HFF-Myc (cell line): ENCODE measurements around the gene ACAD11.

Source experiments
- DNase-seq: peaks from one replicate; pipeline ENCODE4 v3.0.0-alpha.2; 2011; ENCODE audit warnings: low read depth; ENCODE audit errors: extremely low read depth
- H3K4me3 ChIP-seq: replicated peaks from 2 replicates; pipeline ENCODE4 v1.5.1; 2011; ENCODE audit warnings: low read depth, mild to moderate bottlenecking, control low read depth, low read length
- TF ChIP-seq, protein P1 (sequence below): IDR thresholded peaks from 2 replicates; pipeline ENCODE4 v1.5.1; 2012; ENCODE audit warnings: mild to moderate bottlenecking, low read depth, low read length, control low read depth; ENCODE audit errors: missing control alignments

ACAD11 gene

DNA sequence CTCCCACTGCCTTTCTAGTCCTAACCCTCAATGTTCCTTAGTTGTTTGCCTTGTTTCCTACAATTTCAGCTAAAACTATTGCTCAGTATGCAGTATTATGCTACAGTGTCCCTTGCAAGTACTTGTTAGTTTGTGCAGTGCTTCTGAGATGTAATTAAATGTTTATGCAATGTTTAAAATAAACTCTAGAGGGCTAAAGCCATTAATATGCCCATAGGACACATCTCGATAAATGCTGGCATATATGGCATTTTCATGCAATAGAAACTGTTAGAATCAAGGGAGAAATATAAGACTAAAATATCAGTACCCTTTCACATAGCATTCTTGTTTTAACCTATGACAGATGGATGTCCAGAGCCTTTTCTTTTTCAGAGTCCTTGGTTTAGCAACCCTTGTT, 122.3 kb downstream of the ACAD11 start:
- no peak for DNase-seq
- no peak overlapping the region for H3K4me3 ChIP-seq
- TF ChIP-seq, protein P1, sequence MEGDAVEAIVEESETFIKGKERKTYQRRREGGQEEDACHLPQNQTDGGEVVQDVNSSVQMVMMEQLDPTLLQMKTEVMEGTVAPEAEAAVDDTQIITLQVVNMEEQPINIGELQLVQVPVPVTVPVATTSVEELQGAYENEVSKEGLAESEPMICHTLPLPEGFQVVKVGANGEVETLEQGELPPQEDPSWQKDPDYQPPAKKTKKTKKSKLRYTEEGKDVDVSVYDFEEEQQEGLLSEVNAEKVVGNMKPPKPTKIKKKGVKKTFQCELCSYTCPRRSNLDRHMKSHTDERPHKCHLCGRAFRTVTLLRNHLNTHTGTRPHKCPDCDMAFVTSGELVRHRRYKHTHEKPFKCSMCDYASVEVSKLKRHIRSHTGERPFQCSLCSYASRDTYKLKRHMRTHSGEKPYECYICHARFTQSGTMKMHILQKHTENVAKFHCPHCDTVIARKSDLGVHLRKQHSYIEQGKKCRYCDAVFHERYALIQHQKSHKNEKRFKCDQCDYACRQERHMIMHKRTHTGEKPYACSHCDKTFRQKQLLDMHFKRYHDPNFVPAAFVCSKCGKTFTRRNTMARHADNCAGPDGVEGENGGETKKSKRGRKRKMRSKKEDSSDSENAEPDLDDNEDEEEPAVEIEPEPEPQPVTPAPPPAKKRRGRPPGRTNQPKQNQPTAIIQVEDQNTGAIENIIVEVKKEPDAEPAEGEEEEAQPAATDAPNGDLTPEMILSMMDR = no peak

DNA sequence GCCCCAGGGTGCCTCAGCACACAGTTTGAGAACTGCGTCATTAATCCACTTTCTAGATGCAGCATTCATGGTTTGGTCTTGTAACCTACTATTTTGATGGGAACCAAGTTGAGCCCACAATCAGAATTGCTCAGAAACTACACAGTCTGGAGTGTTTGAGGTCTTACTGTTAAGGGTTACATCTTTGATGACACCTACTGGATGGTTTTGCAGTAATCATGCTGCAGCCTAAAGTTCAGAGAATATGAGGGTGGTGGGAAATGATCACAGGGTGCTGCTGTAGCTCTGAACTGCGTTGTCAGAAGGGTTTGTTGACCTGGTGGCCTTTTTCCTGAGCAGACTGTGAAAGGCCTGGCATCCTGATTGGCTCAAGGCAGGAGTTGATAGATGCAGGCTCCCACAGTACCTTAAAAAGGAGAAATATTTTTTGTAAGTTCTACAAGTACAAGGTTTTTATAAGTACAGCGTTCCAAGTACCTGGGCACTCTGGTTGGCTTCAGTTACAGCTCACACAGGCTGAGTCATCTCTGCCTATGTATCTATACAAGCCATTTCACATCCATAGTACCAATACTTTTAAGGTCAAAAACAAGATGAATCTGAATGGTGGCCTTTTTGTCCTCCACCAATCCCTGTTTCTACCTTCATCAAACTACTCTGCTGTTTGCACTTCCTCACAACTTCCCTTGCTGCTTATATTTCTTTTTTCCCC, 123.0 kb downstream of the ACAD11 start:
- no peak overlapping the region for H3K4me3 ChIP-seq
- DNase-seq = no peak
- TF ChIP-seq, protein P1 = no peak

DNA sequence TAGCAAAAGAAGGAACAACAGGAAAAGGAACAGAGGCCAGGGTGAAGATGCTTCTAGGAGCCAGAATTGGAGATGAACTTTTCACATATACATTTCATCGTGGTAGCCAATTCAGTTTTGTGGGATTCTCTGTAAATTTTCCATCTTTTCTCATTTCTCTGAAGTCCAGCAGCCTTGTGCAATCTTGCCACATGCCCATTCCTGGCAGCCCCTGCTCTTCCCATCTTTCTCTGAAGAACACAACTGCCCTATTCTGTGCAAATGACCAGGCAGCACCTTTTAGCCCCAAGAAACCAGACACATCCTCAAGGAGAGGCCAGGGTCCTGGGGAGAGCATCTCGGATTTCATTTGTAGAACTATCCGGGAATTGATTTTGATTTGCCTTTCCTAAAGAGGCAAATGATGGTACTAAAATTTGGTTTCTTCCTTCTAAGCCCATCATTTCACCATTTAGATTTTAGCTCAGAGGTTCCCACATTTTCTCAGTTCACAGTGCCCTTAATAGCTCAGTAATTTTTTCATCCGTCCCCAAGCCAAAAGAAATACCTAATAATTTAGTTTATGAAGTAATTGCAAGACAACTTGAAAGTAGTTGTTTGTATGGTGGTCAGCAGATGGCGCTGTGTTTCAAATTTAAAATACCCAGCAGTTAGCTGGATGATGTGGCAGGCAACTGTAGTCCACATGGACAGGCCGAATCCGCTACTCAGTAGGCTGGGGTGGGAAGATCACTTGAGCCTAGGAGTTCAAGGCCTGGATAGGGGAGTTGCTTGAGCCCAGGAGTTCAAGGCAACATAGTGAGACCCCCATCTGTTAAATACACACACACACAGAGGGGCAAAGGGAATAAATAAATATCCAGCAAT, 123.8 kb downstream of the ACAD11 start:
- TF ChIP-seq, protein P1 = peak; percentile 45
- peak; percentile 78 for DNase-seq
- H3K4me3 ChIP-seq = no peak overlapping the region

DNA sequence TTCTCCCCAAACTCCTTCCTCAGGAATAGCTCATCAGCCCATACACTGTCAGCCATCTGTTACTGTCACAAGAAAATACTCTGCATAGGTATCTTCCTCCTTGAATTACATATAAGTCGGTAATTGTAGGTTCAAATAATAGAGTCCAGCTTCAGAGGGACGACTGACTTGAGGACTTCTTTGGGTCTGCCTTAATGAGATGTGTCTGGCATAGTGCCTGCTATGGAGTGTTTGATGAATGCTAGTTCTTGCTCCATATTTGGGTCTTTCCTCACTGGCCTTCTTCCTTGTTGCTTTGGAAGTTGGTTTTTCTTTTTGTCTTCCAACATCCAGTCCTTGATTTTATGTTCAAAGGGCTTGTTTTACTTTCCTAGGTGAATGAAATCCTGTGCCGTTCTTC, 129.0 kb downstream of the ACAD11 start:
- no peak overlapping the region for H3K4me3 ChIP-seq
- DNase-seq = no peak
- TF ChIP-seq, protein P1 = no peak

DNA sequence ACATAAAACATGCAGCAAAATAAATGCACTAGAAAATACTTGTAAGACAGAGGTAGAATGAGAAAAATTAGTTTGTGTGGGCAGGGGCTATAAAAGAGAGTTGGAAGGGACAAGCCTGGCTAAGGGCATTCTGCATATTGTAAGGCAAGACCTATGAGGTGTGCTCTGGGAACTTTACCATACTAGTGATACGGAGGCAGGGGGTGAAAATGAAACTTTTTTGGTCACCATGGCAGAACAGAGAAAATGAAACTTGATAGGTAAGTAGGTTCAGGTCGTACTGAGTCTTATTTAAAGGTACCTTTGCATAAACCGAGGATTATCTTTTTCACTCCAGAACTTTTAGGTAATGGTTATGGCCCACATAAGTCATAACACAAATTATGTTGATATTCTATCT, 137.3 kb downstream of the ACAD11 start:
- no peak for DNase-seq
- TF ChIP-seq, protein P1 = no peak
- no peak overlapping the region for H3K4me3 ChIP-seq

DNA sequence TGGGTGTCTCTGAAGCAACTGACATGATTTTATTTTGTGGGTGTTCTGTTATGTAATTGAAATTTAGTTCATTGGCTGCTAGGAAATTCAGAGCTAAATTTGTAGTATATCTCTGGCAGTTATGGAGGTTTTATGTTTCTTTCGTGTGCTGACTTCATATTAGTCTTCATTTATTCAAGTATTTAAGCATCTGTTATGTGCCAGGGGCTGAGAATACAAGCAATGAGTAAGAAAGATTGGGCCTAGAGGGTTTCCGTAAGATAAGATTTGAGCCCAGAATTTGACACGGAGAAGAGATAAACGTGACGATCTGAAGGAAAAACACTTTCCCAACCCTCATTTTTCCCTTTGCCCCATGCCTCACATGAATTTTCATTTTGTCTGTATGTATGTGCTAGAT, 137.7 kb downstream of the ACAD11 start:
- DNase-seq = no peak
- TF ChIP-seq, protein P1 = no peak
- H3K4me3 ChIP-seq = no peak overlapping the region
